COLO829 (cell line): ENCODE data around the gene ERC2.
"Not testable (repeated sequence)": the region's sequence is repeated elsewhere in the genome, so short reads cannot be mapped to it uniquely, and the experiment has no call there.

Experiments used
- DNase-seq: peaks from one replicate; pipeline ENCODE4 v3.0.0; 2012; ENCODE audit warnings: low spot score

The ERC2 gene

GRCh38 chr3:55880357-55880756, 587.9 kb downstream of the ERC2 start:
- no peak for DNase-seq

GRCh38 chr3:55879901-55880331, 588.4 kb downstream of the ERC2 start:
- no peak for DNase-seq

- no peak for DNase-seq
Observed at GRCh38 chr3:55877703-55878102, 590.6 kb downstream of the ERC2 start.

GRCh38 chr3:55876560-55876959, 591.7 kb downstream of the ERC2 start:
- DNase-seq: no peak

GRCh38 chr3:55875113-55875512, 593.2 kb downstream of the ERC2 start:
- no peak for DNase-seq

GRCh38 chr3:55873523-55874254, 594.6 kb downstream of the ERC2 start:
- no peak for DNase-seq

- no peak for DNase-seq
Observed at GRCh38 chr3:55870594-55870993, 597.7 kb downstream of the ERC2 start.

- DNase-seq: no peak
Observed at GRCh38 chr3:55868347-55868746, 599.9 kb downstream of the ERC2 start.

GRCh38 chr3:55863028-55863427, 605.2 kb downstream of the ERC2 start:
- DNase-seq: no peak

- no peak for DNase-seq
Observed at GRCh38 chr3:55860049-55860721, 608.1 kb downstream of the ERC2 start.

GRCh38 chr3:55859305-55859704, 609.0 kb downstream of the ERC2 start:
- no peak for DNase-seq

- DNase-seq: no peak
Observed at GRCh38 chr3:55858727-55859126, 609.5 kb downstream of the ERC2 start.

GRCh38 chr3:55858302-55858701, 610.0 kb downstream of the ERC2 start:
- DNase-seq: no peak

- DNase-seq: no peak
Observed at GRCh38 chr3:55857633-55858032, 610.6 kb downstream of the ERC2 start.

- DNase-seq: no peak
Observed at GRCh38 chr3:55855311-55855710, 613.0 kb downstream of the ERC2 start.

GRCh38 chr3:55854494-55854893, 613.8 kb downstream of the ERC2 start:
- DNase-seq: no peak

- no peak for DNase-seq
Observed at GRCh38 chr3:55852326-55852725, 615.9 kb downstream of the ERC2 start.

- no peak for DNase-seq
Observed at GRCh38 chr3:55842204-55842603, 626.1 kb downstream of the ERC2 start.

- DNase-seq: not testable (repeated sequence)
Observed at GRCh38 chr3:55831876-55832275, 636.4 kb downstream of the ERC2 start.

GRCh38 chr3:55828712-55829111, 639.6 kb downstream of the ERC2 start:
- DNase-seq: no peak

- no peak for DNase-seq
Observed at GRCh38 chr3:55827786-55828185, 640.5 kb downstream of the ERC2 start.

GRCh38 chr3:55826731-55827496, 641.4 kb downstream of the ERC2 start:
- DNase-seq: no peak

GRCh38 chr3:55826097-55826496, 642.2 kb downstream of the ERC2 start:
- DNase-seq: no peak
